Activated naive CD8-positive, alpha-beta T cell (primary cell): ENCODE results near the gene AMOTL1.

Source experiments
- H3K27ac Mint-ChIP-seq: one replicate; pipeline ENCODE4 v1.8.0; 2021; ENCODE audit warnings: mixed read lengths
- H3K27me3 Mint-ChIP-seq: one replicate; pipeline ENCODE4 v1.8.0; 2021; ENCODE audit warnings: mixed read lengths
- H3K36me3 Mint-ChIP-seq: one replicate; pipeline ENCODE4 v1.8.0; 2021; ENCODE audit warnings: mixed read lengths
- H3K4me1 Mint-ChIP-seq: one replicate; pipeline ENCODE4 v1.8.0; 2021; ENCODE audit warnings: low read depth, mixed read lengths
- H3K4me3 Mint-ChIP-seq: one replicate; pipeline ENCODE4 v1.8.0; 2021; ENCODE audit warnings: mild to moderate bottlenecking, mixed read lengths
- H3K9me3 Mint-ChIP-seq: one replicate; pipeline ENCODE4 v1.8.0; 2021; ENCODE audit warnings: low read depth, mixed read lengths

Gene AMOTL1

DNA sequence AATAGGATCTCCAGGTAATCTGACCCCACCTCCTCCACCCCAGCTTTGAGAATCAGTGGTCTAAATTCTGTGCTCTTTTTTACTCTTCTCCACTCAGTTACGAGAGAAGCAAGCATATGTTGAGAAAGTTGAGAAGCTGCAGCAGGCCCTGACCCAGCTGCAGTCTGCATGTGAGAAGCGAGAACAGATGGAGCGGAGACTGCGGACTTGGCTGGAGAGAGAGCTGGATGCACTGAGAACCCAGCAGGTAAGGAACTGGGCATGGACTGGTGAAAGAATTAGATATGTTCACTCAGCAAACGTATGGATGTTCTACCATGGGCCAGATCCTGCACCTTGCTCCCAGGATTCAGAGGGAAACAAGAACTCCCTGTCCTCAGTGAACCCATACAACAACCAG is 85.7 kb downstream of the AMOTL1 start:
- H3K27ac Mint-ChIP-seq: no peak overlapping the region
- peaks cover 3% of the 10 kb centered on the region for H3K27me3 Mint-ChIP-seq
- no peaks in the 10 kb centered on the region for H3K4me1 Mint-ChIP-seq
- no peak overlapping the region for H3K4me3 Mint-ChIP-seq
- H3K36me3 Mint-ChIP-seq: no peaks in the 10 kb centered on the region
- no peaks in the 10 kb centered on the region for H3K9me3 Mint-ChIP-seq

DNA sequence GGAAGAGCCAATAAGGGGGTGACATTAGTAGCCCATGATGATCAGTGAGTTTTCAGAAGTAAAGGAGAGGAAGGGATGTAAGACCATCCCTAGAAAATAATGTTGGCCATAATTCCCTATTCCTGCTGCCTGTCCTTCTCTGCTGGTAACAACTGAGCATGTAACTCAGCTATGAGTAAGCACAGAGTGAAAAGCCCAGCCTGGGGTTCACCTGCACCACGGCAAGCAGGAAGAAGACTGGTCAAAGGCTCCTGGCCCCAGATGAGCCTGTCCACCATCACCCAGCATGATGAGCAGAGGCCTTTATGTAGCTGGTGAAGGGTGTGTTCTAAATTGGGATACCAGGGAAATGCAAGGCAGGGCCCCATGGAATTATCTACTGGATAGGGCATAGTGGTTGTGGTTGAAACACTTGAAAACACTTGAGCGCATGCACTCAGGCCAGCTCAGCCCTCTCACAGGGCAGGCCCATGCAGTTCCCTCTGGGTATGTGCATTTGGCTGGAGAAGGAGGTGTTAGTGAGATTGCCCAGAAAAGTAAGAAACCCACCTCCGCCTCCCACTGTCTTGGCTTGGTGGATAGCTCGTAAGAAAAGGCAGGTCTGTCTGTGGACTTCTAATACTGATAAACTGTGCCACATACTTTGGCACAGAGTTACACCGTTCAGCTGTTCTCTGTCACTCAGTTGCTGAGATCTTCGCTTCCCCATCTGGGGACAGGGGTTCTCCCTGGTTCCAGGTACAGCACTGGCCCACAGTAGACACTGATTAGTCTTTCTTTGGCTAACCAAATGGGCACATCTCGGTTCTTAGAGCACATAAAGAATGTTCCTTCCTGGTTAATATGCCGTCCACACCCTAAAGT is 86.8 kb downstream of the AMOTL1 start:
- H3K4me1 Mint-ChIP-seq: no peaks in the 10 kb centered on the region
- H3K9me3 Mint-ChIP-seq: no peaks in the 10 kb centered on the region
- peaks cover under 1% of the 10 kb centered on the region for H3K27me3 Mint-ChIP-seq
- no peaks in the 10 kb centered on the region for H3K36me3 Mint-ChIP-seq
- no peak overlapping the region for H3K27ac Mint-ChIP-seq
- H3K4me3 Mint-ChIP-seq: no peak overlapping the region

DNA sequence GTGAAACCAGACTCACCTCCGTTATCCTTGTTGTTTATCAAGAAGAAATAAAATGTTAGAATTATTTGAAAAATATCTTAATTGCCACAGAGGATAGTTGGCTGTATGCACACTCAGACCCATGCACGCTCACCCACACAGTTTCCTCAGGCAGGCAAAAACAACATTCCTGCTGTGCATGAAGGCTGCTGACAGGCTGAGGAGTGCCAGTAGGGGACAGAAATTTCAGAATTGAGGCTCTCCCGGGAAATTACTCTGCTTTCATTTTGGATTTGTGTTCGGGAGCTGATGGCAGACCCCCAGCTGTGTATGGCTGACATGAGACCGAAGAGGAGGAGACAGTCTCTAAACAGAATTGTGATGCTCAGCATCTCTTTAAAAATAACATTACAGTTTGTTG is 87.5 kb downstream of the AMOTL1 start:
- no peaks in the 10 kb centered on the region for H3K4me1 Mint-ChIP-seq
- H3K27me3 Mint-ChIP-seq: no peaks in the 10 kb centered on the region
- H3K36me3 Mint-ChIP-seq: no peaks in the 10 kb centered on the region
- no peak overlapping the region for H3K27ac Mint-ChIP-seq
- no peak overlapping the region for H3K4me3 Mint-ChIP-seq
- H3K9me3 Mint-ChIP-seq: no peaks in the 10 kb centered on the region

DNA sequence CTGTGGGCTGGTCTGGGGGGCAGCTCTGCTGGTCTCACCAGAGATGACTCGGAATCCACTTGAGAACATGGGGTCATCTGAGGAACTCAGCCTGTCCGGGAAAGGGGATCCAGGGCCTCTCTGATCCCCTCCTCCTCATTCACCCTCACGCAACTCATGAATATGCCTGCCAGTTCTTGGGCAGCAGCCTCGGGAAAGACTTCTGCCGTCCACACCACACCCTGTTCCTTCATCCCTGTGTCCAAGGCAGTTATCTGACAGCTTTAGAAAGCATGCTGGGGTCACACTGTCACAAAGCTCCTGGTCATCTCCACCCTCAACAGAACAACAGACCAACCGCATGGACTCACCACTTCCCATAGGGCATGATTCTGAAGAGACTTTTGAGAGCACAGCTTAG is 88.3 kb downstream of the AMOTL1 start:
- H3K4me1 Mint-ChIP-seq: no peaks in the 10 kb centered on the region
- H3K4me3 Mint-ChIP-seq: no peak overlapping the region
- no peaks in the 10 kb centered on the region for H3K27me3 Mint-ChIP-seq
- H3K36me3 Mint-ChIP-seq: no peaks in the 10 kb centered on the region
- no peak overlapping the region for H3K27ac Mint-ChIP-seq
- no peaks in the 10 kb centered on the region for H3K9me3 Mint-ChIP-seq

DNA sequence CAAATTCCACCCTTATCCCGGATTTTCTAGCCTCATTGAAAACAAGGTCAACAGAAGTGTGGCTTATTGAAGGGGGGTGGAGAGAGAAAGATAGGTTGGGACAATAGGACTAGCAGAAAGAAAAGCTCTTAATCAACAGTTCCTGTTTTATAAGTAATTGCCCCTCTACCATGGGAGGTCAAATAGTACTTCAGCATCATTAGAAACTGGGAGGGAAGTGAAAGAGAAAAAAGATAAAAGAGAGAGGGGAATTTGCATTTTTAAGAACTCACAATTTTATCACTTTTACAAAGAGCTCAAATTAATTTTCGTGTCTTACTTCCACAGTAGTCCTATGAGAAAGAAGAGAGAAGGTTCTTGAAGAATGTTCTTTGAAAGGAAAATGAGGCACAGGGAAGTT is 89.2 kb downstream of the AMOTL1 start:
- Mint-ChIP-seq H3K27ac (no peak overlapping the region), H3K36me3 (no peaks in the 10 kb centered on the region), H3K4me3 (no peak overlapping the region), H3K4me1 (no peaks in the 10 kb centered on the region), H3K9me3 (no peaks in the 10 kb centered on the region), H3K27me3 (no peaks in the 10 kb centered on the region)

DNA sequence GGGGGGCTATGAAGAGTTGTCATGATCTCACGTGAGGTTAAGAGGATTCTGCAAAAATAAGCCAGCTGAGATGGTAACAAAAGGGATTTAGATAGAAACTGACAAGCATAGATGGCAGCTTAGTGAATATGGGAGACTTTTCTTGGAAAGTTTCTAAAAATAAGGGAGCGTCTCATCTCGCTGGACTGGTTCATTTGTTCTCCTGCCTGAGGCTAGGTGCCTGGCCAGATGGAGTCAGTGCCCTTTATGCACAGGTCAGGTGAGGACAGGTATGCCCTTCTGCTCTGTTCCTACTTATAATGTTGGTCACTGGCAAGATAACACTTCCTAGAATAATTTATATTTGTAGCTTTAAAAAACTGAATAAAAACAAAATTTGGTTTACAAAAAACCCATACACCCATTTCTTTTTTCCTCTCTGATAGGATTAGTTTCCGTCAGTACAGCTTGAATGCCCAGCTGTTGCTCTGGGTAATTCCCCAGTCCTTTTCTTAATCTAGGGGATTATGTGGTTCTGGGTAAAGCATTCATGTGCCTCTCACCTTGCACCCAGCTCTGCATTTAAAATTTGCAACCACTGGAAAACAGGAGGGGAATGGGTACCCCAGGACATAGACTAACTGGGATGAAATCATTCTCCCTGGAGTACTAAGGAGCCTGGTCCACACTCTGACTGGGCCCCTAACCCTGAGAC is 90.0 kb downstream of the AMOTL1 start:
- H3K4me3 Mint-ChIP-seq: no peak overlapping the region
- no peaks in the 10 kb centered on the region for H3K36me3 Mint-ChIP-seq
- no peaks in the 10 kb centered on the region for H3K27me3 Mint-ChIP-seq
- no peaks in the 10 kb centered on the region for H3K4me1 Mint-ChIP-seq
- H3K27ac Mint-ChIP-seq: no peak overlapping the region
- H3K9me3 Mint-ChIP-seq: no peaks in the 10 kb centered on the region

DNA sequence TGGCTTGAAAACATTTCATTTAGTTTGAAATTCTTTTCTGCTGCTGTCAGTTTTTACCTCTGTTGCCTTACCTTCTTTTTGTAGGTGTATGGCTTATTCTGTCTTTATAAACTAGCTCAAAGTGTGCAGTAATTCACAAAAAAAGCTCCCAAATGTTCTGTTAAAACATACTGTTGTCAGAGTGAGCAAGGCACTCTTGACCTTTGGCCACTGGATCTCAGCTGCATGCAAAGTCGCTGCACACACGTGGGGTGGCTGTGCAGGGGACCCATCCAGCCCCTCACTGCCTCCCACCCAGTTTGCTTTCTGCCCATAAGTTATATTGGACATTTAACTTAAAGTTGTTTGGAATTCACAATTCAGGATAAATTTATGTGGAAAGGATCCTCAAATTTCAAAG is 92.2 kb downstream of the AMOTL1 start:
- no peaks in the 10 kb centered on the region for H3K4me1 Mint-ChIP-seq
- H3K9me3 Mint-ChIP-seq: no peaks in the 10 kb centered on the region
- no peaks in the 10 kb centered on the region for H3K36me3 Mint-ChIP-seq
- no peak overlapping the region for H3K4me3 Mint-ChIP-seq
- no peaks in the 10 kb centered on the region for H3K27me3 Mint-ChIP-seq
- H3K27ac Mint-ChIP-seq: no peak overlapping the region

DNA sequence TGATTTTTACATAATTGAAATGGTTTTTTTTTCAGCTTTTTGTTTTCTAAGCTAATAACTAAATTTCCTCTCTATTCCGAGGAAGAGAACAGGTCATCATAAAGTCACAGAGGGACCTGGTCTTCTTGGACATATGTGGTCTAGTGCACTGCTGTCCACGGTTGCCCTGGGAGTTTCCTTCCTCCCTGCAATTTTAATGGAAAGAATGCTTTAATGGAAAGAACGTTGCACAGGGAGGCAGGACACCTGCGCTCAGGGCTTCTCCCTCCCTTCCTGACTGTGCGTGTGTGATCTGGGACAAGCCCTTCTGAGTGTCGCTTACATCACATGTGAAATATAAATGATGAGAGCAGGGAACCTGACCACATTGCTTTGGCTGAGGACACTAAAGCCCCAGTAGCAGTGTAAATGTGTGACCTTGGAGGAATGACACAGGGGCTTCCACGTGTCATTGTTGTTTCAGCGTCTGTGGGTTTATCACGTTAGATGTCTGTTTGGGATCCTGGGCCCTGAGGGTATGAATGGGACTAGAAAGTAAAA is 93.2 kb downstream of the AMOTL1 start:
- no peak overlapping the region for H3K27ac Mint-ChIP-seq
- no peaks in the 10 kb centered on the region for H3K27me3 Mint-ChIP-seq
- no peaks in the 10 kb centered on the region for H3K4me1 Mint-ChIP-seq
- H3K9me3 Mint-ChIP-seq: no peaks in the 10 kb centered on the region
- H3K36me3 Mint-ChIP-seq: no peaks in the 10 kb centered on the region
- no peak overlapping the region for H3K4me3 Mint-ChIP-seq

DNA sequence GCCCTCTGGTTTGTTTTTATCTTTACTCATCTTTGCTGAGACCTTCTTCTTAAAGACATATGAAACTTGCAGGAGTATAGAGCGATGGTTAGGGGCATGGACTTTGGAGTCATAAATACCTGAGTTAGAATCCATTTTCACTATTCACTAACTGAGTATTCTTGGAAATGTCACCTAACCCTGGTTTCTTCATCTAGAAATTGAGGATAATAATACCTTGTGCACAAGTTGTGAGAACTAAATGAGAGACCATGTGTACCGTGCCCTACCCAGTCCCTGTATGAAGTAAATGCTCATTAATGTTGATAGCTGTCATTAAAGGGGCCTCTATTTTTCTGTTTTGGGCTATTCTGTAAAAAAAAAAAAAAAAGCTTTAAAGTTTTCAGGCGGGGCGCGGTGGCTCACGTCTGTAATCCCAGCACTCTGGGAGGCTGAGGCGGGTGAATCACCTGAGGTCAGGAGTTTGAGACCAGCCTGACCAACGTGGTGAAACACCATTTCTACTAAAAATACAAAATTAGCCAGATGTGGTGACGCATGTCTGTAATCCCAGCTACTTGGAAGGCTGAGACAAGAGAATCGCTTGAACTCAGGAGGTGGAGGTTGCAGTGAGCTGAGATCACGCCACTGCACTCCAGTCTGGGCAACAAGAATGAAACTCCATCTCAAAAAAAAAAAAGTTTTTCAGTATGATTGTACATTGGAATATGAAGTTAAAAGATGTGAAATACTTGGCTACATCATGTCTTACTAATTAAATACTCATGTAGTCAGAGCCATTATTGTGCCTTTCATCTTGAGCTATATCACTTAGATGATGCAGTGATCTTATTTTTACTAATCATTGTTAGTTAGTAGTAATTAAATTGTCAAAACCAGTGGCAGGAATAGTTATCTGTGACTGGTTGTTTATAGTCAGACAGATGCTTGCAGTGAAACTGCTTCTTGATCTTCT is 95.0 kb downstream of the AMOTL1 start:
- H3K36me3 Mint-ChIP-seq: no peaks in the 10 kb centered on the region
- no peaks in the 10 kb centered on the region for H3K4me1 Mint-ChIP-seq
- H3K27me3 Mint-ChIP-seq: no peaks in the 10 kb centered on the region
- no peak overlapping the region for H3K4me3 Mint-ChIP-seq
- no peak overlapping the region for H3K27ac Mint-ChIP-seq
- no peaks in the 10 kb centered on the region for H3K9me3 Mint-ChIP-seq

DNA sequence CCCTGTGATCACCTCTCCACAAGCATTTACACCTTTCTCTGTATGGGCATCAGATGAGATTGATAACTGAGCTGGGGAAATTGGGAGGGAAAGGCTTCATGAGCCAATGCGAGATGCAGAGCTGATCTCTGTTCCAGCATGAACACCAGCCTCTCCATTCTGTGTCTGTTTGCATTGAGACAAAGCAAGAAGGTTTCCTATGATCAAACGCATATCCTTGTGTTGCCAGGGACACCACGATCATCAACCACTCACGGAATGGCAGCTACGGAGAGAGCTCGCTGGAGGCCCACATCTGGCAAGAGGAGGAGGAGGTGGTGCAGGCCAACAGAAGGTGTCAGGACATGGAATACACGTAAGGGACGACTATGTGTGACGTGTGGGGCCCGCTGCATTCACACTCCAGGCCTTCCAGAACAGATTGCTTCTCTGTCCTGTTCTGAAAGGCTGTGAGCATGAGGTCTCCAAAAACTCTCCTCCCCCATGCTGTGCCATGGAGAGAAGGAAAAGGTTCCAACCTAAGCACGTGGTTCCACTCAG is 96.4 kb downstream of the AMOTL1 start:
- H3K4me1 Mint-ChIP-seq: no peaks in the 10 kb centered on the region
- no peak overlapping the region for H3K4me3 Mint-ChIP-seq
- no peaks in the 10 kb centered on the region for H3K27me3 Mint-ChIP-seq
- H3K27ac Mint-ChIP-seq: no peak overlapping the region
- H3K36me3 Mint-ChIP-seq: no peaks in the 10 kb centered on the region
- no peaks in the 10 kb centered on the region for H3K9me3 Mint-ChIP-seq

DNA sequence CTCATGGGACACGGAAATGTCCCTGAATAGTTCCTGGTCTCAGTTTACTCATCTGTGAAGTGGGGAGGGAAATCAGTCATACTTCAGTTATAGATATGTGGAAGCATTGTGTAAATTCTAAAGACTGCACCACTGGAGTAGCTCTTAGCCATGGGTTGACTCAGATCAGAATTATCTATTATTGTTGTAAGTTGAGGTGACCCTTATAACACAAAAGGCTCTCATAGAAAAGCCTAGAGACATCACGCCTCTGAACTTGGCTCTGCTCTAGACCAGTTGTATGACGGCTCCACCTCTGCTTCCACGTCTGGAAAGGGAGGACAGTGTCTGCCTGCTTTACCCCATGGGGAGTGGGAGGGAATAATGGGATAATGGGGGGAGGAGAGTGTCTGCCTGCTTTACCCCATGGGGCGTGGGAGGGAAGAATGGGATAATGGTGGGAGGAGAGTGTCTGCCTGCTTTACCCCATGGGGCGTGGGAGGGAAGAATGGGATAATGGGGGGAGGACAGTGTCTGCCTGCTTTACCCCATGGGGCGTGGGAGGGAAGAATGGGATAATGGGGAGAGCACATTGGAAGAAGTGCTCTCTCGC is 98.2 kb downstream of the AMOTL1 start:
- no peak overlapping the region for H3K4me3 Mint-ChIP-seq
- H3K36me3 Mint-ChIP-seq: no peaks in the 10 kb centered on the region
- H3K27me3 Mint-ChIP-seq: no peaks in the 10 kb centered on the region
- no peak overlapping the region for H3K27ac Mint-ChIP-seq
- H3K4me1 Mint-ChIP-seq: no peaks in the 10 kb centered on the region
- no peaks in the 10 kb centered on the region for H3K9me3 Mint-ChIP-seq

DNA sequence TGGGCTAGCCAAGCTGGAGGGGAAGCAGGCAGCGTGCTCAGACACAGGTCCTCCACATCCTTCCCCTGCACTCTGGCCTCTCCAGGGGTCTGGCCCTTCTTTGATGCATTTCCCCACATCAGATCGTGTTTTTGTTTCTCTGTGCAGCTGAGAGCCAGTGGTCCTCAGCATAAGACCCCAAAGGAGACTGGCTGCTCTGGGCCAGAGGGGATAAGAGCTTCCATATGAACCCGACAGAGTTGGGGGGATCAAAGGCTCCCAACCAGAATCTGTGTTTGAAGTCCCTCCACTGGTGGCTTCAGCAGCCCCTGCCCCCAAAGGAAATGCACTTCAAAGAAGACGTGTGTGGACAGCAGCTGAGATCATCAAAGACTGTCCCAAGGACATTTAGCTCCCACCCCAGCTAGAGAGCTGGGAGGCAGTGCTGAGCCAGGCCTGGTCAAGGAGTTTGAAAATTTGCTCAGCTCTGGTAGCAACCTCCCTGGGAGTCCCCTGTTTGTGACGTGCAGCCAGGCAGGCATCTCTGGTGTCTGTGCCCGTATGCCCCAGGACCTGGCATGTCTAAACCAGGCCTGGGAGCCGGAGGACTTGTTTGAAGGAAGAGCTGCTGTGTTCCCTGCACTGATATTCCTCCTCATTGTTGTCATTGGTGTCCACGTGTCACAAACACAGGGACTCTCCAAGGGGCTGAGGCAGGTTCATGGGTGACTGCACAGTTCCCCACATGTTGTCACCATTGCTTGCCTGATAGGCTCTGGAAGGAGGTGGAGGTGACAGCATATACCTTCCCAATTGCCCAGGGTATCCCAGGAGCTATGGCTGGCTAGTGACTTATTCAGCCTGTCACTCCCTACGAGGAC is 99.0 kb downstream of the AMOTL1 start:
- H3K36me3 Mint-ChIP-seq: no peaks in the 10 kb centered on the region
- H3K27me3 Mint-ChIP-seq: no peaks in the 10 kb centered on the region
- H3K4me3 Mint-ChIP-seq: no peak overlapping the region
- H3K4me1 Mint-ChIP-seq: no peaks in the 10 kb centered on the region
- no peak overlapping the region for H3K27ac Mint-ChIP-seq
- H3K9me3 Mint-ChIP-seq: no peaks in the 10 kb centered on the region

DNA sequence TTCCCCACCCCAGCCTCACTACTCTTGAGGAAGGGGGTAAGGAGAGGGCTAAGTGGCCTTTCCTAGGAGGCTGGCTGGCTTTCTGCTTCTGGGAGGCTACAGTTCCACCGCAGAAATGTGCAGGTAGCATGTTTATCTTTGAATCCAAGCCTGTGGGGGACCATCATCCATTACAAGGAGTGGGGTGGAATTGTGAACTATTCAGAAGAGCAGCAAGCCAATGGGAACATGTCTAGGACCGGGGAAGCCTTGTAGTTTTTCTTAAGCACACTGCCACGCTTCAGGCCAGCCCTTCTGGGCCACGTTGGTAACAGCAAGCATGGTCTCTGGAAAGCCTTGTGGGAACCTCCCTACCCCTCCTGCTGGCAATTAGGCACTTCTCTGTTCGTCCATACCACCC is 100.3 kb downstream of the AMOTL1 start:
- no peaks in the 10 kb centered on the region for H3K9me3 Mint-ChIP-seq
- no peaks in the 10 kb centered on the region for H3K27me3 Mint-ChIP-seq
- no peak overlapping the region for H3K27ac Mint-ChIP-seq
- no peaks in the 10 kb centered on the region for H3K36me3 Mint-ChIP-seq
- H3K4me1 Mint-ChIP-seq: no peaks in the 10 kb centered on the region
- no peak overlapping the region for H3K4me3 Mint-ChIP-seq
